Vagina (tissue), 2 donors: ENCODE results near the gene IMMT. TPM values are rescaled to one million over a fixed set of nuclear protein-coding genes. Genes with fewer than 3 reads are reported as not detected.
A peak's percentile ranks its signal among the peaks of the same experiment; 100 is the strongest.

Experiments
- DNase-seq, 2 donors: peaks; one replicate each; pipeline ENCODE4 v3.0.0-alpha.2; 2017; ENCODE audit errors: extremely low spot score in 2 of 2
- H3K27ac ChIP-seq: fragments of 200-600 bp; sonication (generic); one replicate; pipeline ENCODE4 v1.5.1; 2019
- H3K27me3 ChIP-seq: fragments of 200-600 bp; sonication (generic); one replicate; pipeline ENCODE4 v1.5.1; 2019
- H3K36me3 ChIP-seq, 2 donors: fragments of 200-600 bp; sonication (generic); one replicate each; pipeline ENCODE4 v1.5.1; 2017 to 2019
- H3K4me1 ChIP-seq: fragments of 200-600 bp; sonication (generic); one replicate; pipeline ENCODE4 v1.5.1; 2019
- H3K4me3 ChIP-seq, 2 donors: fragments of 200-600 bp; sonication (generic); 1 replicate in 1 of 2; 2 replicates in 1 of 2; pipeline ENCODE4 v1.5.1; 2016 to 2019
- H3K9me3 ChIP-seq: fragments of 200-600 bp; sonication (generic); one replicate; pipeline ENCODE4 v1.5.1; 2019
- POLR2A ChIP-seq, 2 donors: fragments of 450-650 bp; IDR thresholded peaks; one replicate each; pipeline ENCODE4 v1.6.1; 2017; ENCODE audit warnings: antibody characterized with exemption in 2 of 2, mild to moderate bottlenecking in 2 of 2, moderate library complexity in 2 of 2
- POLR2AphosphoS5 ChIP-seq, 2 donors: sonication (generic); formaldehyde crosslinking; IDR thresholded peaks; one replicate each; pipeline ENCODE4 v1.9.0; 2017; ENCODE audit warnings: antibody characterized with exemption in 2 of 2, mild to moderate bottlenecking in 2 of 2, low read depth in 1 of 2; ENCODE audit not compliant: insufficient read depth in 1 of 2
- intact Hi-C: fragments of 100-400 bp; cut with DNase I; formaldehyde crosslinking; loops from one replicate; pipeline ENCODE4 v1.15.1; 2023
- total RNA-seq: library from RNA; depleted of rRNA; stranded (reverse); fragments of >200 nt; gene quantifications from one replicate; pipeline ENCODE4 v1.2.3, GENCODE V29; 2016
- TF ChIP-seq, protein P1 (sequence below), 3 experiments: fragments of 450-650 bp in 2 of 3; fragments of 200-600 bp in 1 of 3; sonication (generic) in 1 of 3; IDR thresholded peaks; one replicate each; pipeline ENCODE4 v1.5.1; 2017 to 2019; ENCODE audit warnings: antibody characterized with exemption in 3 of 3, mild to moderate bottlenecking in 2 of 3, moderate library complexity in 2 of 3

The IMMT gene
- total RNA-seq, 1 donor from 2014 or later = 51.8 TPM

DNA sequence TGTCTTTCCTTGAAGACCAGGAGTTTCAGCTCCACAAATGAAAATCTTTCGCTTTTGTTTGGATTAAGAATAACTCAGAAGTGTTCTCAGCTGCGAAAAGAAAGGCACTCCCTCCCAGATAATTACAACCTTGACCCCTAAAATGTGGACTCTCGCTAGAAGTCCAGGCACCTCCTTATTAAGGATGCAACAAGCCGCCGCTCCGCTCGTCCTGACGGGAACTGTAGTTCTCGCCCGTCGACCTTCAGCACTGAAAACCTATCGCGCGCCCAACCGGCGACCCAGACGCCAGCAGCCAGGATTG, 559 bp downstream of the IMMT start:
- H3K4me1 ChIP-seq = peaks cover 36% of the 10 kb centered on the region

DNA sequence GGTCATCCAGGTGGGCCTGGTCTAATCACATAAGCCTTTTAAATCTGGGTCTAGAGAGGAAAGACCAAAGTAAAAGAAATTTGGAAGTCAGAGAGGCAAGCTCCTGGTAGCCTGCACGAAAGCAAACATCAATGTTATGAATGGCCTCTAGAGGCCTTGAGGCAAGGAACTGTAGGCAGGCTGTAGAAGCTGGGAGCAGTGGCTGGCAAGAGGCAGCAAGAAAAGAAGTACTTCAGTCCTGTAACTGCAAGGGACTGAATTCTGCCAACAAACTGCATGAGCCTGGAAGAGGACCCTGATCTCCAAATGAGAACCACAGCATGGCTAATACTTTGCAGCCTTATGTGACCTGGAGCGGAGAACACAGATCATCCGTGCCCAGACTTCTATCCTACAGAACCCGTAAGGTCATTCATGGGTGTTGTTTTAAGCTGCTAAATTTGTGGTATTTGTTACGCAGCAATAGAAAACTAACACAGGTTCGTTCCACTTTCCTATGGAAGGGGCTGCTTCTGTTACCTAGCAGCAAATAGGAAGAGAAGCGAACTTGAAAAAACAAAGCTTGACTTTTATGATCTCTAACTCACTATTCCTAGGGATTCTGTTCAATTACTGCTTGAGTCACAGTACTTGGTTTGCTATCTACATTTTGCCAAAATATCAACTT, 1.2 kb downstream of the IMMT start:
- no peaks in the 10 kb centered on the region for H3K9me3 ChIP-seq
- peak overlapping the region; percentile 82 for H3K4me3 ChIP-seq
- H3K27me3 ChIP-seq = no peaks in the 10 kb centered on the region
- peak overlapping the region; percentile 95 for H3K27ac ChIP-seq
- peaks cover 36% of the 10 kb centered on the region for H3K4me1 ChIP-seq
- intact Hi-C loops = no loop called here
- no peaks in the 10 kb centered on the region for H3K36me3 ChIP-seq
- TF ChIP-seq, protein P1, sequence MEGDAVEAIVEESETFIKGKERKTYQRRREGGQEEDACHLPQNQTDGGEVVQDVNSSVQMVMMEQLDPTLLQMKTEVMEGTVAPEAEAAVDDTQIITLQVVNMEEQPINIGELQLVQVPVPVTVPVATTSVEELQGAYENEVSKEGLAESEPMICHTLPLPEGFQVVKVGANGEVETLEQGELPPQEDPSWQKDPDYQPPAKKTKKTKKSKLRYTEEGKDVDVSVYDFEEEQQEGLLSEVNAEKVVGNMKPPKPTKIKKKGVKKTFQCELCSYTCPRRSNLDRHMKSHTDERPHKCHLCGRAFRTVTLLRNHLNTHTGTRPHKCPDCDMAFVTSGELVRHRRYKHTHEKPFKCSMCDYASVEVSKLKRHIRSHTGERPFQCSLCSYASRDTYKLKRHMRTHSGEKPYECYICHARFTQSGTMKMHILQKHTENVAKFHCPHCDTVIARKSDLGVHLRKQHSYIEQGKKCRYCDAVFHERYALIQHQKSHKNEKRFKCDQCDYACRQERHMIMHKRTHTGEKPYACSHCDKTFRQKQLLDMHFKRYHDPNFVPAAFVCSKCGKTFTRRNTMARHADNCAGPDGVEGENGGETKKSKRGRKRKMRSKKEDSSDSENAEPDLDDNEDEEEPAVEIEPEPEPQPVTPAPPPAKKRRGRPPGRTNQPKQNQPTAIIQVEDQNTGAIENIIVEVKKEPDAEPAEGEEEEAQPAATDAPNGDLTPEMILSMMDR (IDR thresholded peaks at IDR 0.05) = no peak
- TF ChIP-seq POLR2AphosphoS5 (IDR thresholded peaks at IDR 0.05; ENCODE audit: insufficient read depth in 1 of 2, low read depth in 1 of 2) = no peak
- no peak for TF ChIP-seq POLR2A (IDR thresholded peaks at IDR 0.05)
- DNase-seq = no peak

More for the DNA sequence above, 559 bp downstream of the IMMT start:
- TF ChIP-seq, protein P1 (IDR thresholded peaks at IDR 0.05) = no peak
- peak in 1 of 2 donors; percentile 9 for TF ChIP-seq POLR2AphosphoS5 (IDR thresholded peaks at IDR 0.05; ENCODE audit: insufficient read depth in 1 of 2, low read depth in 1 of 2)
- no peaks in the 10 kb centered on the region for H3K27me3 ChIP-seq
- H3K36me3 ChIP-seq = no peaks in the 10 kb centered on the region
- DNase-seq = no peak
- intact Hi-C loops = no loop called here
- H3K27ac ChIP-seq = peak overlapping the region; percentile 95
- no peaks in the 10 kb centered on the region for H3K9me3 ChIP-seq
- peak overlapping the region; percentile 82 for H3K4me3 ChIP-seq

DNA sequence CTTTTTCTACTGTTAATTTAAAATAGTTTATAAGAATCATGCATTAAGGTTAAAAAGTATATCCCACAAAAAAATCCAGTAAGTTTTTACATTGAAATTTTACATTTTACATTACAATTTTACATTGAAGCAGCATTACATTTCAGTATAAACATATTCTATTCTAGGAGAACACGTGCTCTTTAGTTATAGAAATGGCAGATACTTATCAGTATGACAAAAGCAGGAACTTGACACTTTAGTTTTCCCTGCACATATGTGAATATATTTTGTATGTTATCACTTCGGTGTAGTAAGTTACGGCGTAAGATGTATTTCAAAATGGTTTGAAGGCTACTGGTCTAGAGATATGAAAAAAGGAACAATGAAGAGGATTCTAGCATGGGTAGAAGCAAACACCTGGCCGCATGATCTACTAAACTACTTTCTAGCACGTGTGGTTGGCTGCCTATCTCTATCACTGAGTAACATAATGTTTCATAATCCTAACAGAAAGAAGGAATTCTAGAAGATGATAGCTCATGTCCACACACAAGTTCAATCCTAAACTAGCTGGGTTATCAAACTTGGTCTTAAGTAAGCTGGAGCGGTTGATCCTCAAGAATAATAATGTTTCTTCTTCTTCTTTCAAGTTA, 5.4 kb downstream of the IMMT start:
- no peak overlapping the region for H3K4me3 ChIP-seq
- TF ChIP-seq POLR2A (IDR thresholded peaks at IDR 0.05) (no peak), POLR2AphosphoS5 (IDR thresholded peaks at IDR 0.05; ENCODE audit: insufficient read depth in 1 of 2, low read depth in 1 of 2) (no peak)
- TF ChIP-seq, protein P1 (IDR thresholded peaks at IDR 0.05) = no peak
- H3K9me3 ChIP-seq = no peaks in the 10 kb centered on the region
- peaks cover 53% of the 10 kb centered on the region for H3K4me1 ChIP-seq
- DNase-seq = no peak
- no peak overlapping the region for H3K27ac ChIP-seq
- H3K27me3 ChIP-seq = no peaks in the 10 kb centered on the region
- intact Hi-C loops = no loop called here
- H3K36me3 ChIP-seq = no peaks in the 10 kb centered on the region

DNA sequence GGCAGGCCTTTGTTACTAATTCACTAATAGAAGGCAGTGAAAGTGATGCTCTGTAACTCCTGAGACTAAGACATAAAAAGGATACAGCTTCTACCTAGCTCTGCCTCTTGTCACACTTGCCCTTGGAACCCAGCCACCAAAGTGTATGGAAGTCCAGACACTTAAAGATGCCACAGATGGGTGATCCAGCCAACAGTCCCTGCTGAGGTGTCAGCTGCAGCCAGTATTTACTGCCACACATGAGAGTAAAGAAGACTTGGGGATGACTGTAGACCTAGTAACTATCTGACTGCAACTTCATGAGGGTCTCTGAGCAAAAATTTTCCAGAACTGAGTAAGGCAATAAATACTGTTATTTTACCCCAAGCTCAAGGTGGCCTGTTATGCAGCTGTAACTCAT, 8.8 kb downstream of the IMMT start:
- intact Hi-C loops = no loop called here
- Histone ChIP-seq H3K36me3 (no peaks in the 10 kb centered on the region), H3K4me1 (peaks cover 33% of the 10 kb centered on the region), H3K4me3 (no peak overlapping the region), H3K9me3 (no peaks in the 10 kb centered on the region), H3K27me3 (no peaks in the 10 kb centered on the region), H3K27ac (no peak overlapping the region)
- DNase-seq = no peak
- TF ChIP-seq POLR2A (IDR thresholded peaks at IDR 0.05) = no peak
- TF ChIP-seq, protein P1 (IDR thresholded peaks at IDR 0.05) = no peak
- no peak for TF ChIP-seq POLR2AphosphoS5 (IDR thresholded peaks at IDR 0.05; ENCODE audit: insufficient read depth in 1 of 2, low read depth in 1 of 2)

DNA sequence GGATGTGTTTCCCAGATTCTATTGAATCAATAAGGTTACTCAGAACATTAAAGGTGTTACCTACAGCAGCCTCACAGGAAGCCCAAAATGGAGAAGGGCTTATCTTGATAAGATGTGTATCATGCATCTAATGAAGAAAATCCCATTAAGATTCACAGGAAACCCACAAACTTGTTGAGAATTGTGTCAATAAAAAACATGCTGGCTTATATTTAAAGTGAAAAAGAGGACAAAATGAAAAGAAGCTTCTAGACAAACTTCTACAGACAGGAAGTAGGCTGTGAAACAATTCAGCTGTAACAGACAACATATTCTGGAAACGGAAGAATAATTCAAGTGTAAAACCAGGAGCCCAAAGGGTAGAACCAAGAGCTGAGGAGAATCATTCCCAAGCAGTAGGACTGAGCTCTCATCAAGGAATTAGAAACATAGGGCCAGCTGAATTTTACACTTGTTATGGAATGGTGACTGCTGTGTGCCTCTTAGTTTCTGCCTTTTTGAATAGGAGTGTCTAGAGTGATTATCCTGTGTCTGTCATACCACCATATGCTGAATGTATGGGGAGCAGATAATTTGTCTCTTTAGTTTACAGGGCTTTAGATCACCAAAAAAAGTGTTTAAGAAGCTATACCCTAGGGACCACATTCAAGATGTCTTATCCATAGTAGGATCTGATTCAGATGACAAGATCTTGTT, 9.6 kb downstream of the IMMT start:
- H3K27ac ChIP-seq = peak overlapping the region; percentile 46
- no peaks in the 10 kb centered on the region for H3K9me3 ChIP-seq
- no peak overlapping the region for H3K4me3 ChIP-seq
- H3K4me1 ChIP-seq = peaks cover 33% of the 10 kb centered on the region
- DNase-seq = no peak
- no peaks in the 10 kb centered on the region for H3K27me3 ChIP-seq
- no peaks in the 10 kb centered on the region for H3K36me3 ChIP-seq
- no peak for TF ChIP-seq POLR2AphosphoS5 (IDR thresholded peaks at IDR 0.05; ENCODE audit: insufficient read depth in 1 of 2, low read depth in 1 of 2)
- TF ChIP-seq, protein P1 (IDR thresholded peaks at IDR 0.05) = no peak
- TF ChIP-seq POLR2A (IDR thresholded peaks at IDR 0.05) = no peak
- intact Hi-C loops = no loop called here
